Neural cell (in vitro differentiated cells): ENCODE data around the gene KRTAP10-1. TPM values are rescaled to one million over a fixed set of nuclear protein-coding genes. Genes with fewer than 3 reads are reported as not detected.

ENCODE experiments used
- H2AFZ ChIP-seq: fragments of 200-600, 300-800 bp; sonication (generic), shearing (Covaris generic); 2 replicates; pipeline ENCODE4 v1.6.0; 2014; ENCODE audit warnings: low read depth, mild to moderate bottlenecking, antibody characterized with exemption, low read length, moderate library complexity
- H3F3A ChIP-seq: fragments of 200-600 bp; shearing (Covaris generic); 2 replicates; pipeline ENCODE4 v1.6.1; 2016; ENCODE audit warnings: mild to moderate bottlenecking, moderate library complexity, mixed read lengths, antibody characterized with exemption, low read length; ENCODE audit not compliant: insufficient read depth, poor library complexity, severe bottlenecking
- H3K27ac ChIP-seq: fragments of 200-600, 300-800 bp; sonication (generic), shearing (Covaris generic); 2 replicates; pipeline ENCODE4 v1.5.1; 2014; ENCODE audit warnings: mild to moderate bottlenecking, low read length, moderate library complexity
- H3K27me3 ChIP-seq: fragments of 300-800, 200-600 bp; sonication (generic), shearing (Covaris generic); 2 replicates; pipeline ENCODE4 v1.6.0; 2014; ENCODE audit warnings: mild to moderate bottlenecking, low read depth, low read length, moderate library complexity; ENCODE audit not compliant: insufficient read depth
- H3K36me3 ChIP-seq: fragments of 300-800, 200-600 bp; sonication (generic), shearing (Covaris generic); 2 replicates; pipeline ENCODE4 v1.5.1; 2014; ENCODE audit warnings: mild to moderate bottlenecking, antibody characterized with exemption, low read length, moderate library complexity; ENCODE audit not compliant: insufficient read depth
- H3K4me2 ChIP-seq: fragments of 300-800, 200-600 bp; sonication (generic), shearing (Covaris generic); 2 replicates; pipeline ENCODE4 v1.6.0; 2014; ENCODE audit warnings: mild to moderate bottlenecking, low read length
- H3K4me3 ChIP-seq: fragments of 300-800, 200-600 bp; sonication (generic), shearing (Covaris generic); 2 replicates; pipeline ENCODE4 v1.5.1; 2014; ENCODE audit warnings: mild to moderate bottlenecking, low read length, moderate library complexity
- H3K79me2 ChIP-seq: fragments of 200-600 bp; shearing (Covaris generic); replicated peaks from 2 replicates; pipeline ENCODE4 v1.6.0; 2014; ENCODE audit warnings: mild to moderate bottlenecking, low read length, moderate library complexity; ENCODE audit not compliant: insufficient read depth
- H3K9ac ChIP-seq: fragments of 300-800, 200-600 bp; sonication (generic), shearing (Covaris generic); 2 replicates; pipeline ENCODE4 v1.6.1; 2016; ENCODE audit warnings: mild to moderate bottlenecking, low read length, mixed read lengths
- H3K9me2 ChIP-seq: fragments of 200-600 bp; shearing (Covaris generic); 2 replicates; pipeline ENCODE4 v1.6.1; 2016; ENCODE audit warnings: mild to moderate bottlenecking, low read length, mixed read lengths; ENCODE audit not compliant: insufficient read depth
- H3K9me3 ChIP-seq: fragments of 200-600, 300-800 bp; sonication (generic), shearing (Covaris generic); 2 replicates; pipeline ENCODE4 v1.6.1; 2016; ENCODE audit warnings: mild to moderate bottlenecking, mixed run types, low read length, moderate library complexity, mixed read lengths
- H4K20me1 ChIP-seq: fragments of 200-600 bp; shearing (Covaris generic); 2 replicates; pipeline ENCODE4 v1.6.1; 2016; ENCODE audit warnings: mild to moderate bottlenecking, mixed run types; ENCODE audit not compliant: insufficient read depth
- CTCF ChIP-seq: fragments of 450-650 bp; IDR thresholded peaks from 2 replicates; pipeline ENCODE4 v1.5.1; 2014; ENCODE audit warnings: antibody characterized with exemption, mild to moderate bottlenecking, moderate library complexity; ENCODE audit not compliant: poor library complexity, severe bottlenecking
- EP300 ChIP-seq: fragments of 450-650 bp; conservative IDR thresholded peaks from 2 replicates; pipeline ENCODE4 v1.6.1; 2014; ENCODE audit warnings: antibody characterized with exemption, mild to moderate bottlenecking, moderate library complexity; ENCODE audit not compliant: poor library complexity, severe bottlenecking
- EZH2 ChIP-seq: fragments of 200-600, 300-800 bp; shearing (Covaris generic), sonication (generic); IDR thresholded peaks from 2 replicates; pipeline ENCODE4 v1.6.1; 2014; ENCODE audit warnings: antibody characterized with exemption, low read length, borderline replicate concordance, mild to moderate bottlenecking; ENCODE audit not compliant: insufficient read depth, poor library complexity, severe bottlenecking
- MXI1 ChIP-seq: fragments of 450-650 bp; conservative IDR thresholded peaks from 2 replicates; pipeline ENCODE4 v1.6.1; 2014; ENCODE audit warnings: antibody characterized with exemption, mild to moderate bottlenecking; ENCODE audit not compliant: poor library complexity, severe bottlenecking
- POLR2AphosphoS5 ChIP-seq: IDR thresholded peaks from 2 replicates; pipeline ENCODE4 v1.6.1; 2012
- RAD21 ChIP-seq: fragments of 450-650 bp; conservative IDR thresholded peaks from 2 replicates; pipeline ENCODE4 v1.6.1; 2014; ENCODE audit warnings: antibody characterized with exemption, mild to moderate bottlenecking, moderate library complexity
- REST ChIP-seq: IDR thresholded peaks from 2 replicates; pipeline ENCODE4 v1.6.1; 2012; ENCODE audit warnings: borderline replicate concordance
- SMC3 ChIP-seq: fragments of 450-650 bp; conservative IDR thresholded peaks from 2 replicates; pipeline ENCODE4 v1.6.1; 2014; ENCODE audit warnings: antibody characterized with exemption, mild to moderate bottlenecking, moderate library complexity; ENCODE audit not compliant: poor library complexity
- TAF1 ChIP-seq: IDR thresholded peaks from 2 replicates; pipeline ENCODE4 v1.6.1; 2012; ENCODE audit warnings: low read depth
- polyA plus RNA-seq: library from polyadenylated mRNA; depleted of rRNA; stranded (reverse); fragments of >200 nt; gene quantifications from 2 replicates; pipeline ENCODE4 v1.2.3, GENCODE V29; 2014

The KRTAP10-1 gene
- polyA plus RNA-seq, 1 donor from 2014 or later, result not detected

- Histone ChIP-seq H3K9me2 (no peaks in the 10 kb centered on the region), H2AFZ (no peak overlapping the region), H3K9ac (no peak overlapping the region), H3K36me3 (no peaks in the 10 kb centered on the region), H3K27me3 (no peaks in the 10 kb centered on the region), H3K4me3 (no peak overlapping the region), H3K27ac (no peak overlapping the region), H3K4me2 (no peak overlapping the region), H3K79me2 (no peaks in the 10 kb centered on the region), H3K9me3 (peaks cover 3% of the 10 kb centered on the region), H3F3A (no peaks in the 10 kb centered on the region), H4K20me1 (no peaks in the 10 kb centered on the region)
- no peak for TF ChIP-seq TAF1
- no peak for TF ChIP-seq RAD21
- no peak for TF ChIP-seq CTCF
- TF ChIP-seq EZH2, result no peak
- TF ChIP-seq REST, result no peak
- no peak for TF ChIP-seq SMC3
- TF ChIP-seq EP300, result no peak
- TF ChIP-seq POLR2AphosphoS5, result no peak
- no peak for TF ChIP-seq MXI1
Observed at GRCh38 chr21:44517175-44517899, 22.7 kb downstream of the KRTAP10-1 start.

- Histone ChIP-seq H4K20me1 (no peaks in the 10 kb centered on the region), H3K27ac (no peak overlapping the region), H3K9ac (no peak overlapping the region), H3K27me3 (no peaks in the 10 kb centered on the region), H3K79me2 (no peaks in the 10 kb centered on the region), H3K9me2 (no peaks in the 10 kb centered on the region), H3K4me3 (no peak overlapping the region), H3K9me3 (peaks cover 3% of the 10 kb centered on the region), H2AFZ (no peak overlapping the region), H3K4me2 (no peak overlapping the region), H3K36me3 (no peaks in the 10 kb centered on the region), H3F3A (no peaks in the 10 kb centered on the region)
- no peak for TF ChIP-seq CTCF
- TF ChIP-seq MXI1, result no peak
- no peak for TF ChIP-seq POLR2AphosphoS5
- TF ChIP-seq TAF1, result no peak
- TF ChIP-seq EZH2, result no peak
- TF ChIP-seq RAD21, result no peak
- TF ChIP-seq REST, result no peak
Observed at GRCh38 chr21:44516828-44517174, 23.2 kb downstream of the KRTAP10-1 start.
